ENCODE data around the gene PLCH2.
"Not testable (repeated sequence)": the region's sequence is repeated elsewhere in the genome, so short reads cannot be mapped to it uniquely, and the experiment has no call there.

PLCH2 gene

DNA sequence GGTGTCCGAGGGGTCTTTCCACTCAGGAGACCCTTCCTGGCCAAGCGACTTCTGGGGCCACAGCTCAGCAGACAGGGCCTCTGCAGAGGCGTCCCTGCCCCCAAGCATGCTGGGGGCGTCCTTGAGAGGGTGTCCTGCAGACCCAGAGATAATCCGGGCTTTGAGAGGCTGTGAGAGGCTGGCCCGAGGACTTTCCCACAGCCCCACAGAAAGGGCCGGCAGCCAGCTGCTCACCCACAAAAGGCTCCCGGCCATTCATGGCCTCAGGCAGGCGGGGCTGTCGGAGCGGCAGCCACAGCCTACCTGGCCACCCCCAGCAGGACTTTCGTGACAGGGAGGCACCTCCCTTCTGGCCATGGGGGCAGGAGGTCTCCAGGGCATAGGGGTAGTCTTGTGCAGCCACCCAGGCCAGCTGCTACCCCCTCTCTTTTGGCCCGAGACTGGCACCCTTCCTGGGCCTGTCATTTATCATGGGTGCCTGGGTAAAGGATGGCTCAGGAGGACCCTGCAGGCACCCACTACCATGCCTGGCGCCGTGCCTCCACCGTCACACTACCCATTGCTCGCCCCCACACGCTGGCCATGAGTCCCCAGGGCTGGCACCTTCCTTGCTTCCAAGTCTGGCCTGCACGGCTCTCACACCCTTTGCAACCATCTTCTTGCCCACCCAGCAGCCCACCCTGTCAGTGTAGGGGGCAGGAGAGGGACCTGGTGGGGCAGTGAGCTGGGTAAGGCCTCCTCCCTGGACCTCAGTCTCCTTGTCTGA, 69.0 kb downstream of the PLCH2 start:
- DNase-seq (ENCODE audit: low read depth in 2 of 2) = no peak

DNA sequence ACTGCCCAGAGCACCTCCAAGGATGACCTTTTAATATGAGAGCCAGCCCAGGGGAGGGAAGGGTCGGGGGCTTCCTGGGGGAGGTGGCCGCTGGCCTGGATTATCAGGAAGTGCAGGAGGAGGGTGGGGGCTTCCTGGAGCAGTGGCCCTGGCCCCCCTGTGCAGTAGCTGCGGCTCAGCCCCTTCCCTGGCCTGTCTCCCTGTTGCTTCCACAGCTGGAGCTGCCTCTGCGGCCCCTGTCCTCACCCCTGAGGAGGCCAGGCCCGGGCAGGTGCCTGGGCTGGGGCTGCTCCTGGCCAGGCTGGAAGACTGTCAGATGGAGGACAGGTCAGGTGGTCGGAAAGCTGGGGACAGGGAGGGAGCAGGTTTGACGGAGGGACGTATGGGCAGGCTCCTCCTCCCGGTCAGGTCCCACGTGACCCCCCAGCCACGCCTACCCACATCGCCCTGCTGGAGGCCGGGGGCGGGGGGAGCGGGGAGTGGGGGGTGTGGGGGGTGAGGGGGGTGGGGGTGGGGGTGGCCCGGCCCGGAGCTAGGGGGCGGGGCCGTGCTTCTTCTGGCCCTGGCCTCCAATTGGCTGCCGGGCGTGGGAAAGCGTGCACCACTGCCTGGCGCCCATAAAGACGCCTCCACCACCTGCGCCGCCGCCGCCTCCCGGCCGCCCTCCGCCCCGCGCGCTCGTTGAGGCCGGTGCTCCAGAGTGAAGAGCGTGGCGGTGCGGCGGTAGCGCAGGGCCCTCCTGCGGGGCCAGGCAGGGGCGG, 69.8 kb downstream of the PLCH2 start:
- DNase-seq (ENCODE audit: low read depth in 2 of 2) = no peak

DNA sequence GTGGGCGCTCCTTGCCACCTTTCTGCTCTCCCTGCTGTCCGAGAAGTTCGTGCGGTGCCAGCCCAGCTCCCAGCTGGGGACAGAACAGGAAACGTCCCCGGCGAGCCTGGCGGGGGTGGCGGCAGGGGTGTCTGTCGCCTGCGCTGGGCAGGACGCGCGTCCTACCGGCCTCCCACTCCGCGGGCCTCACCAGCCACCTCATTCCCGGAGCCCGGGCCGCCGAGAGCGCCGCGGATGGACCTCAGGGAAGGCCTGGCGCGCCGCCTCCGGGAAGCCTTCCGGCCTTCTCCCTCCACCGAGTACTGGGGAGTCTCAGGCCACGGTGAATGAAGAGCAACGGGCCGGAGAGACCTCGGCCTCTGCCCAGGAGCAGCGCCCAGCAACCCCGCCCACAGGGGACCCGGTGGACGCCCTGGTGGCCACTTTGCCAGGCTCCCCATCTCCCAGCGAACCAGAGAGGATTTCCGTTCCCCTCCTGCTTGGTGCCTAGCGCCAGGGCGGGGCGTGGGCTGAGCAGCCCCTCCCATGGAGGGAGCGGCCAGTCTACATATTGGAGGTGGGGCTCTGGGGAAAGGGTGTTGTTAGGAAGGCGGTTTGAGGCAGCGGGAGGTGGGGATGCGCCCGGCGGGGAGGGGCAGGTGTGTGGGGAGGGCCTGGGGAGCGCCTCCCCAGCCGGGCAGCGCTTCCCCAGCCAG, 70.6 kb downstream of the PLCH2 start:
- DNase-seq (ENCODE audit: low read depth in 2 of 2) = no peak

DNA sequence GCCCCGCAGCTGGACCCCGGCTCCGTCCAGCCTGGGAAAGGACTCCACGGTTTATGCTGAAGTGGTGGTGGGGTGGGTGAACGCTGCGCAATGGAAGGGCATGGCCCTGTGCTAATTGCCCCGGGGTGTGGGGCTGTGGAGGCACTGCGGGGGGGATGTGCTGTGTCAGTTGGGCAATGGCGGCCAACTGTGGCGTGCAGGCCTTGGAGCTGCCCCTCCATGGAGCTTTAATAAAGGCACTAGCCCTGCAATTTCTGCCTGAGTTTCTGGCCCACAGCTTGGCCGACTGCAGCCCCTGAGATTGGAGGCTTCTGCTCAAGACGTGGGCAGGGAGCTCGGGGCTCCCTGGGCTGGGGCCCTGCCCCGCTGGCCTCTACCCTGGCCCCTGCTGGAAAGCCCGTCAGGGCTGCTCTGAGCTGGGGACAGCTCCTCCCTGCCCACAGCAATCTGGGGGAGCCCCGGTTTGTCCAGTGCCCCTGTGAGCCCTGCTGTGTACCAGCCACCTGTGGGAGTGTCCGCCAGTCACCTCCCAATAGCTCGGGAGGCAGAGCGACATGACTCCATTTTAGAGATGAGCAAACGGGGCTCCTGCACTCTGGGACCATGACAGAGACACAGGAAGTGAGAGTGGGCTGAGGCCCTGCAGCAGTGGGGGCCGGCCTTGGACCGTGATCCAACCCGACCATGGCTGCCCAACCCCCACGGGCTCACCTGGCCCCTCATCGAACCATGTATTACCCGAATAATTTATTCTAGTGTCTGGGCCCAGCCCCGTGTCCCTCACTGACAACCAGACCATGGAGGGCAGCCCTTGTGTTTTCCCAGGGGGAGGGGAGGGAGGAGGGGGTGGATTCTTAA, 71.3 kb downstream of the PLCH2 start:
- no peak for DNase-seq (ENCODE audit: low read depth in 2 of 2)

GRCh38 chr1:2548068-2548589, 72.0 kb downstream of the PLCH2 start:
- no peak for DNase-seq (ENCODE audit: low read depth in 2 of 2)

- not testable (repeated sequence) for DNase-seq (ENCODE audit: low read depth in 2 of 2)
Measured at GRCh38 chr1:2549367-2550029, 73.4 kb downstream of the PLCH2 start.

DNA sequence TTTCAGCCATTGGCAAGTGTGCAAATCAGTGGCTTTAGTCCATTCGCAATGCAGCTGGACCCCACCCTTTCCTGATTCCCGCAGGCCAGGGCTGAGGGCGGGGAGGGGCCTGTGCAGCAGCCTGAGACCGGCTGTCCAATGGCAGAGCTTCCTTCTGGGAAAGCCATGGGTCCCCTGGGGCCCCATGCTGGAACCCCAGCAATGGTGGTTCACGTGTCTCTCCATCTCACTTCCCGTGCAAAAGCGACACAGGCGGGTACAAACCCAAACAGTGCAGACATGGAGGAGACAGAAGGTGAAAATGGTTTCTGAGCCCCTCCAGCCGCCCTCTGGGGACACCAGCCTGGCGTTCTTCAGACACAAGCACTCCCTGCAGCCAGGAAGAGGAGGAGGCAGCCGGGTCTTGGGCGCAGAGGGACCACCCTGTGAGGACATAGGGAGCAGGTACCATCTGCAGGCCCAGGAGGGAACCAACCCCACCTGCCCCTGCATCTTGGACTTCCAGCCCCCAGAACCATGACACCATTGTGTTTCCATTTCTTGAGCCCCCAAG, 74.3 kb downstream of the PLCH2 start:
- DNase-seq (ENCODE audit: low read depth in 2 of 2) = not testable (repeated sequence)

GRCh38 chr1:2551544-2551943, 75.5 kb downstream of the PLCH2 start:
- DNase-seq (ENCODE audit: low read depth in 2 of 2) = not testable (repeated sequence)

GRCh38 chr1:2552189-2552588, 76.1 kb downstream of the PLCH2 start:
- no peak for DNase-seq (ENCODE audit: low read depth in 2 of 2)

DNA sequence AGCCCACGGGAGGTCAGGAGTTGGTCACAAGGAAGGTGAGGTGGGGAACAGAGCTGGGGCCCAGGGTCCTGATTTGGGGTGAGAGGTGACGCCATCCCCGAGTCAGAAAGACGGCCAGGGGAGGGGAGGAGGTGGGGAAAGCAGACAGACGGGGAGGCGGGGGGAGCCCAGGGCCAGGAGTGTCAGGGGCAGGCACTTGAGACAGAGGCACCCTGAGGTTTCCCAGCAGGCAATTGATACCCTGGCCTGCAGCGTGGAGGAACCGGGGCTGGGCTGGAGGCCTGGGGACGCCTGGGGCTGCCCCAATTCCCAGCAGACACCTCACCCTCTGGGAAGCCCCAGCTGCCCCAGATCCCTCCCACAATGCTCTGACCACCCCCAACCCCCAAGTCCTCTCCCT, 77.0 kb downstream of the PLCH2 start:
- not testable (repeated sequence) for DNase-seq (ENCODE audit: low read depth in 2 of 2)

- DNase-seq (ENCODE audit: low read depth in 2 of 2) = no peak
Measured at GRCh38 chr1:2553871-2554620, 78.0 kb downstream of the PLCH2 start.

GRCh38 chr1:2554621-2555387, 78.7 kb downstream of the PLCH2 start:
- no peak for DNase-seq (ENCODE audit: low read depth in 2 of 2)

All from fibroblast of skin of left biceps (primary cell).